HUDEP-2 (cell line): ENCODE results near the gene GATAD2A.
"Not testable (repeated sequence)": the region's sequence is repeated elsewhere in the genome, so short reads cannot be mapped to it uniquely, and the experiment has no call there.

Experiments used
- DNase-seq, 76 experiments: peaks; one replicate each; lab custom pipeline; 2025; ENCODE audit not compliant: unreplicated experiment in 76 of 76; lab: John Stamatoyannopoulos, UW

The GATAD2A gene

GRCh38 chr19:19388568-19389555 is 16.6 kb upstream of the GATAD2A start:
- DNase-seq, result peak in 3 of 76 experiments; percentile 12 to 22 (median 19)

GRCh38 chr19:19389683-19390082 is 15.8 kb upstream of the GATAD2A start:
- DNase-seq, result not testable (repeated sequence)

- not testable (repeated sequence) for DNase-seq
Measured at GRCh38 chr19:19394333-19394732, 11.1 kb upstream of the GATAD2A start.

- no peak for DNase-seq
Measured at GRCh38 chr19:19399733-19400433, 5.6 kb upstream of the GATAD2A start.

GRCh38 chr19:19402656-19403372 is 2.7 kb upstream of the GATAD2A start:
- no peak for DNase-seq

GRCh38 chr19:19403373-19403901 is 2.0 kb upstream of the GATAD2A start:
- DNase-seq, result peak in 57 of 76 experiments; percentile 17 to 80 (median 48)

GRCh38 chr19:19405971-19406877 is 749 bp downstream of the GATAD2A start:
- peak in 51 of 76 experiments; percentile 17 to 75 (median 53) for DNase-seq

- DNase-seq, result peak in 64 of 76 experiments; percentile 17 to 72 (median 49)
Measured at GRCh38 chr19:19406878-19407632, 1.6 kb downstream of the GATAD2A start.

- DNase-seq, result no peak
Measured at GRCh38 chr19:19407633-19407930, 2.1 kb downstream of the GATAD2A start.

- DNase-seq, result no peak
Measured at GRCh38 chr19:19409205-19409604, 3.7 kb downstream of the GATAD2A start.

GRCh38 chr19:19409631-19410030 is 4.2 kb downstream of the GATAD2A start:
- DNase-seq, result no peak

GRCh38 chr19:19410553-19411550 is 5.4 kb downstream of the GATAD2A start:
- peak in 30 of 76 experiments; percentile 9 to 51 (median 26) for DNase-seq

GRCh38 chr19:19416280-19416679 is 10.8 kb downstream of the GATAD2A start:
- DNase-seq, result no peak

- no peak for DNase-seq
Measured at GRCh38 chr19:19417046-19417445, 11.6 kb downstream of the GATAD2A start.

GRCh38 chr19:19417628-19418245 is 12.3 kb downstream of the GATAD2A start:
- peak in 55 of 76 experiments; percentile 8 to 67 (median 45) for DNase-seq

GRCh38 chr19:19418555-19419260 is 13.2 kb downstream of the GATAD2A start:
- no peak for DNase-seq
